Liver (tissue), 3 donors: ENCODE measurements around the gene LIN9.

ENCODE experiments used
- EGR1 ChIP-seq, 2 donors: IDR thresholded peaks; 2 replicates each; pipeline ENCODE4 v1.6.1; 2016 to 2018; ENCODE audit warnings: antibody characterized with exemption in 2 of 2, low read depth in 2 of 2
- JUND ChIP-seq, 2 donors: IDR thresholded peaks; 2 replicates each; pipeline ENCODE4 v1.6.1; 2016; ENCODE audit warnings: antibody characterized with exemption in 2 of 2
- NR2F2 ChIP-seq: IDR thresholded peaks from 2 replicates; pipeline ENCODE4 v1.6.1; 2016; ENCODE audit warnings: antibody characterized with exemption
- RXRA ChIP-seq, 2 donors: IDR thresholded peaks; 2 replicates each; pipeline ENCODE4 v1.6.1; 2017 to 2018; ENCODE audit warnings: antibody characterized with exemption in 2 of 2, mild to moderate bottlenecking in 1 of 2
- TAF1 ChIP-seq: conservative IDR thresholded peaks from 2 replicates; pipeline ENCODE4 v1.6.1; 2016; ENCODE audit warnings: antibody characterized with exemption, mild to moderate bottlenecking
- YY1 ChIP-seq: IDR thresholded peaks from 2 replicates; pipeline ENCODE4 v1.6.1; 2016; ENCODE audit warnings: antibody characterized with exemption, mild to moderate bottlenecking
- TF ChIP-seq, protein P1 (sequence below): IDR thresholded peaks from 2 replicates; pipeline ENCODE4 v1.6.1; 2016; ENCODE audit warnings: antibody characterized with exemption
- TF ChIP-seq, protein P2 (sequence below): fragments of 150-350 bp; IDR thresholded peaks from 2 replicates; pipeline ENCODE4 v1.5.1; 2017; ENCODE audit warnings: improper control_type of control experiment, low read depth, low read length; ENCODE audit not compliant: missing input control
- TF ChIP-seq, protein P3 (sequence below): IDR thresholded peaks from 2 replicates; pipeline ENCODE4 v1.6.1; 2016; ENCODE audit warnings: antibody characterized with exemption, mild to moderate bottlenecking
- TF ChIP-seq, protein P4 (sequence below): IDR thresholded peaks from 2 replicates; pipeline ENCODE4 v1.6.1; 2016; ENCODE audit warnings: antibody characterized with exemption
- TF ChIP-seq, protein P5 (sequence below): IDR thresholded peaks from 2 replicates; pipeline ENCODE4 v1.6.1; 2016; ENCODE audit warnings: antibody characterized with exemption
- donor health status: healthy.
- donor health status: healthy.

DNA sequence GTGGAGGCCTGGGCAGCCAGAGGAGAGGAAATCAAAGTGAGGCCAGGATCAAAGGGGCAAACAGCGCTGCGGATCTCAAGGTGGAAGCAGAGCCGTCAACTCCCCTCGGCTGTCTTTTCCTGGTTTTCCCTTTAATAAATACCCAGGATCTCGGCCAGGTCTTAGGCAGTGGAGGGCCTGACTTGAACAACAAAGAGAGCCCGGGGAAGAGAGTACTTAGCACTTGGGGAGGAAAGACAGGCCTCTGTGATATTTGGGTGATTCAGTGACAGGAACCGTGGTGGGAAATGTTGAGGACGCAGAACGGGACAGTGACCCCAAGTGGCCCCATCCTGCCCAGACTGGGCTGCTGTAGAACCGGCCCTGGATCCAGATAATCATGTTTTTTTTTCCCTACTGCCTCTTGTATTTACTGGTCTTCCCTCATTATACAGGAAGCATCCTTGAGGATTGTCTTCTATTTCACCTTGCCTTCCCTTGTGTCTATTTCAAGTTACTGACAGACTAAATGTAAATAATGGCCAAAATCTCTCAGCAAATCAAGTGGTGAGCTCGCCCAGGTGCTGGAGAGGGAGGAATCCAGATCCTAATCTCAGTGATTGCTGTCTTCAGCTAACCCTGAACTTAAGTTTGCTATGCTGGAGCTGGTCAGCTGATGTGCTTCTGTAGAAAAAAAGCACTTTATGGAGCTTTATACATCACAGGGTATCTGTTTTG is 88.3 kb downstream of the LIN9 start:
- TF ChIP-seq, protein P1, sequence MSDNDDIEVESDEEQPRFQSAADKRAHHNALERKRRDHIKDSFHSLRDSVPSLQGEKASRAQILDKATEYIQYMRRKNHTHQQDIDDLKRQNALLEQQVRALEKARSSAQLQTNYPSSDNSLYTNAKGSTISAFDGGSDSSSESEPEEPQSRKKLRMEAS, result no peak
- TF ChIP-seq, protein P2, sequence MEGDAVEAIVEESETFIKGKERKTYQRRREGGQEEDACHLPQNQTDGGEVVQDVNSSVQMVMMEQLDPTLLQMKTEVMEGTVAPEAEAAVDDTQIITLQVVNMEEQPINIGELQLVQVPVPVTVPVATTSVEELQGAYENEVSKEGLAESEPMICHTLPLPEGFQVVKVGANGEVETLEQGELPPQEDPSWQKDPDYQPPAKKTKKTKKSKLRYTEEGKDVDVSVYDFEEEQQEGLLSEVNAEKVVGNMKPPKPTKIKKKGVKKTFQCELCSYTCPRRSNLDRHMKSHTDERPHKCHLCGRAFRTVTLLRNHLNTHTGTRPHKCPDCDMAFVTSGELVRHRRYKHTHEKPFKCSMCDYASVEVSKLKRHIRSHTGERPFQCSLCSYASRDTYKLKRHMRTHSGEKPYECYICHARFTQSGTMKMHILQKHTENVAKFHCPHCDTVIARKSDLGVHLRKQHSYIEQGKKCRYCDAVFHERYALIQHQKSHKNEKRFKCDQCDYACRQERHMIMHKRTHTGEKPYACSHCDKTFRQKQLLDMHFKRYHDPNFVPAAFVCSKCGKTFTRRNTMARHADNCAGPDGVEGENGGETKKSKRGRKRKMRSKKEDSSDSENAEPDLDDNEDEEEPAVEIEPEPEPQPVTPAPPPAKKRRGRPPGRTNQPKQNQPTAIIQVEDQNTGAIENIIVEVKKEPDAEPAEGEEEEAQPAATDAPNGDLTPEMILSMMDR, result no peak
- TF ChIP-seq, protein P3, sequence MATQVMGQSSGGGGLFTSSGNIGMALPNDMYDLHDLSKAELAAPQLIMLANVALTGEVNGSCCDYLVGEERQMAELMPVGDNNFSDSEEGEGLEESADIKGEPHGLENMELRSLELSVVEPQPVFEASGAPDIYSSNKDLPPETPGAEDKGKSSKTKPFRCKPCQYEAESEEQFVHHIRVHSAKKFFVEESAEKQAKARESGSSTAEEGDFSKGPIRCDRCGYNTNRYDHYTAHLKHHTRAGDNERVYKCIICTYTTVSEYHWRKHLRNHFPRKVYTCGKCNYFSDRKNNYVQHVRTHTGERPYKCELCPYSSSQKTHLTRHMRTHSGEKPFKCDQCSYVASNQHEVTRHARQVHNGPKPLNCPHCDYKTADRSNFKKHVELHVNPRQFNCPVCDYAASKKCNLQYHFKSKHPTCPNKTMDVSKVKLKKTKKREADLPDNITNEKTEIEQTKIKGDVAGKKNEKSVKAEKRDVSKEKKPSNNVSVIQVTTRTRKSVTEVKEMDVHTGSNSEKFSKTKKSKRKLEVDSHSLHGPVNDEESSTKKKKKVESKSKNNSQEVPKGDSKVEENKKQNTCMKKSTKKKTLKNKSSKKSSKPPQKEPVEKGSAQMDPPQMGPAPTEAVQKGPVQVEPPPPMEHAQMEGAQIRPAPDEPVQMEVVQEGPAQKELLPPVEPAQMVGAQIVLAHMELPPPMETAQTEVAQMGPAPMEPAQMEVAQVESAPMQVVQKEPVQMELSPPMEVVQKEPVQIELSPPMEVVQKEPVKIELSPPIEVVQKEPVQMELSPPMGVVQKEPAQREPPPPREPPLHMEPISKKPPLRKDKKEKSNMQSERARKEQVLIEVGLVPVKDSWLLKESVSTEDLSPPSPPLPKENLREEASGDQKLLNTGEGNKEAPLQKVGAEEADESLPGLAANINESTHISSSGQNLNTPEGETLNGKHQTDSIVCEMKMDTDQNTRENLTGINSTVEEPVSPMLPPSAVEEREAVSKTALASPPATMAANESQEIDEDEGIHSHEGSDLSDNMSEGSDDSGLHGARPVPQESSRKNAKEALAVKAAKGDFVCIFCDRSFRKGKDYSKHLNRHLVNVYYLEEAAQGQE, result no peak
- TF ChIP-seq TAF1 (no peak), YY1 (no peak), JUND (IDR thresholded peaks at IDR 0.05) (no peak), EGR1 (IDR thresholded peaks at IDR 0.05; ENCODE audit: low read depth in 2 of 2) (no peak), NR2F2 (no peak), RXRA (IDR thresholded peaks at IDR 0.05) (no peak)
- TF ChIP-seq, protein P4, sequence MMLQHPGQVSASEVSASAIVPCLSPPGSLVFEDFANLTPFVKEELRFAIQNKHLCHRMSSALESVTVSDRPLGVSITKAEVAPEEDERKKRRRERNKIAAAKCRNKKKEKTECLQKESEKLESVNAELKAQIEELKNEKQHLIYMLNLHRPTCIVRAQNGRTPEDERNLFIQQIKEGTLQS, result no peak
- TF ChIP-seq, protein P5, sequence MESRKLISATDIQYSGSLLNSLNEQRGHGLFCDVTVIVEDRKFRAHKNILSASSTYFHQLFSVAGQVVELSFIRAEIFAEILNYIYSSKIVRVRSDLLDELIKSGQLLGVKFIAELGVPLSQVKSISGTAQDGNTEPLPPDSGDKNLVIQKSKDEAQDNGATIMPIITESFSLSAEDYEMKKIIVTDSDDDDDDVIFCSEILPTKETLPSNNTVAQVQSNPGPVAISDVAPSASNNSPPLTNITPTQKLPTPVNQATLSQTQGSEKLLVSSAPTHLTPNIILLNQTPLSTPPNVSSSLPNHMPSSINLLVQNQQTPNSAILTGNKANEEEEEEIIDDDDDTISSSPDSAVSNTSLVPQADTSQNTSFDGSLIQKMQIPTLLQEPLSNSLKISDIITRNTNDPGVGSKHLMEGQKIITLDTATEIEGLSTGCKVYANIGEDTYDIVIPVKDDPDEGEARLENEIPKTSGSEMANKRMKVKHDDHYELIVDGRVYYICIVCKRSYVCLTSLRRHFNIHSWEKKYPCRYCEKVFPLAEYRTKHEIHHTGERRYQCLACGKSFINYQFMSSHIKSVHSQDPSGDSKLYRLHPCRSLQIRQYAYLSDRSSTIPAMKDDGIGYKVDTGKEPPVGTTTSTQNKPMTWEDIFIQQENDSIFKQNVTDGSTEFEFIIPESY, result no peak
